Measurements from ENCODE around the gene FEM1B.

The FEM1B gene

GRCh38 chr15:68317281-68318007 is 39.9 kb downstream of the FEM1B start:
- Histone ChIP-seq H3K27ac (no peak overlapping the region), H3K4me3 (no peak overlapping the region)

- H3K27ac ChIP-seq = no peak overlapping the region
- no peak overlapping the region for H3K4me3 ChIP-seq
These were observed 40.7 kb downstream of the FEM1B start for GRCh38 chr15:68318008-68318835.

- H3K27ac ChIP-seq = no peak overlapping the region
- no peak overlapping the region for H3K4me3 ChIP-seq
These were observed 41.7 kb downstream of the FEM1B start for GRCh38 chr15:68318931-68319909.

- H3K27ac ChIP-seq = no peak overlapping the region
- no peak overlapping the region for H3K4me3 ChIP-seq
These were observed 42.5 kb downstream of the FEM1B start for GRCh38 chr15:68319997-68320396.

GRCh38 chr15:68321229-68321628 is 43.7 kb downstream of the FEM1B start:
- H3K4me3 ChIP-seq = no peak overlapping the region
- H3K27ac ChIP-seq = no peak overlapping the region

GRCh38 chr15:68322796-68323195 is 45.3 kb downstream of the FEM1B start:
- Histone ChIP-seq H3K27ac (no peak overlapping the region), H3K4me3 (no peak overlapping the region)

- Histone ChIP-seq H3K27ac (no peak overlapping the region), H3K4me3 (no peak overlapping the region)
These were observed 48.2 kb downstream of the FEM1B start for GRCh38 chr15:68325726-68326125.

GRCh38 chr15:68326711-68327354 is 49.3 kb downstream of the FEM1B start:
- Histone ChIP-seq H3K4me3 (no peak overlapping the region), H3K27ac (no peak overlapping the region)

GRCh38 chr15:68328443-68328842 is 50.9 kb downstream of the FEM1B start:
- H3K4me3 ChIP-seq = no peak overlapping the region
- H3K27ac ChIP-seq = no peak overlapping the region

- Histone ChIP-seq H3K27ac (no peak overlapping the region), H3K4me3 (no peak overlapping the region)
These were observed 51.4 kb downstream of the FEM1B start for GRCh38 chr15:68328964-68329363.

GRCh38 chr15:68330416-68330815 is 52.9 kb downstream of the FEM1B start:
- H3K27ac ChIP-seq = no peak overlapping the region

GRCh38 chr15:68330901-68331300 is 53.4 kb downstream of the FEM1B start:
- no peak overlapping the region for H3K27ac ChIP-seq

More at GRCh38 chr15:68330416-68330815, 52.9 kb downstream of the FEM1B start:
- no peak overlapping the region for H3K4me3 ChIP-seq

GRCh38 chr15:68332266-68332665 is 54.7 kb downstream of the FEM1B start:
- Histone ChIP-seq H3K4me3 (no peak overlapping the region), H3K27ac (no peak overlapping the region)

More at GRCh38 chr15:68330901-68331300, 53.4 kb downstream of the FEM1B start:
- no peak overlapping the region for H3K4me3 ChIP-seq

GRCh38 chr15:68333775-68334470 is 56.4 kb downstream of the FEM1B start:
- Histone ChIP-seq H3K27ac (peak overlapping the region in 7 of 21 experiments; percentile 0 to 44 (median 36)), H3K4me3 (no peak overlapping the region)

- Histone ChIP-seq H3K27ac (peak overlapping the region in 8 of 21 experiments; percentile 0 to 60 (median 38)), H3K4me3 (no peak overlapping the region)
These were observed 57.1 kb downstream of the FEM1B start for GRCh38 chr15:68334661-68335124.

- Histone ChIP-seq H3K27ac (peak overlapping the region in 7 of 21 experiments; percentile 0 to 60 (median 36)), H3K4me3 (no peak overlapping the region)
These were observed 57.7 kb downstream of the FEM1B start for GRCh38 chr15:68335251-68335650.

GRCh38 chr15:68335655-68336054 is 58.1 kb downstream of the FEM1B start:
- Histone ChIP-seq H3K27ac (peak overlapping the region in 1 of 21 experiments; percentile 44), H3K4me3 (no peak overlapping the region)

GRCh38 chr15:68336516-68336915 is 59.0 kb downstream of the FEM1B start:
- Histone ChIP-seq H3K4me3 (no peak overlapping the region), H3K27ac (no peak overlapping the region)

- no peak overlapping the region for H3K27ac ChIP-seq
- no peak overlapping the region for H3K4me3 ChIP-seq
These were observed 60.3 kb downstream of the FEM1B start for GRCh38 chr15:68337826-68338225.
